Measurements from ENCODE around the gene ZSCAN9.

ZSCAN9 gene

GRCh38 chr6:28220257-28221133 lies 4.6 kb upstream of the ZSCAN9 start:
- Histone ChIP-seq H3K9ac (ENCODE audit: low read depth, low read length) (no peak overlapping the region), H3K4me2 (ENCODE audit: insufficient read depth, low read length) (no peak overlapping the region), H3K4me1 (ENCODE audit: insufficient read depth, low read length) (no peaks in the 10 kb centered on the region), H3K79me2 (ENCODE audit: insufficient read depth, low read length) (no peaks in the 10 kb centered on the region), H3K36me3 (ENCODE audit: insufficient read depth, low read length) (no peaks in the 10 kb centered on the region), H3K27ac (ENCODE audit: low read length) (no peak overlapping the region), H4K20me1 (ENCODE audit: insufficient read depth, low read length) (no peaks in the 10 kb centered on the region), H3K27me3 (ENCODE audit: insufficient read depth, low read length, poor library complexity) (peaks cover 12% of the 10 kb centered on the region), H2AFZ (ENCODE audit: low read depth, low read length) (no peak overlapping the region), H3K9me3 (ENCODE audit: insufficient read depth, low read length, severe bottlenecking) (no peaks in the 10 kb centered on the region), H3K4me3 (ENCODE audit: low read depth in 1 of 2, low read length in 2 of 2) (no peak overlapping the region)
- DNase-seq (no peak), ATAC-seq (ENCODE audit: insufficient read depth, low read depth) (no peak)
- TF ChIP-seq, protein P1, sequence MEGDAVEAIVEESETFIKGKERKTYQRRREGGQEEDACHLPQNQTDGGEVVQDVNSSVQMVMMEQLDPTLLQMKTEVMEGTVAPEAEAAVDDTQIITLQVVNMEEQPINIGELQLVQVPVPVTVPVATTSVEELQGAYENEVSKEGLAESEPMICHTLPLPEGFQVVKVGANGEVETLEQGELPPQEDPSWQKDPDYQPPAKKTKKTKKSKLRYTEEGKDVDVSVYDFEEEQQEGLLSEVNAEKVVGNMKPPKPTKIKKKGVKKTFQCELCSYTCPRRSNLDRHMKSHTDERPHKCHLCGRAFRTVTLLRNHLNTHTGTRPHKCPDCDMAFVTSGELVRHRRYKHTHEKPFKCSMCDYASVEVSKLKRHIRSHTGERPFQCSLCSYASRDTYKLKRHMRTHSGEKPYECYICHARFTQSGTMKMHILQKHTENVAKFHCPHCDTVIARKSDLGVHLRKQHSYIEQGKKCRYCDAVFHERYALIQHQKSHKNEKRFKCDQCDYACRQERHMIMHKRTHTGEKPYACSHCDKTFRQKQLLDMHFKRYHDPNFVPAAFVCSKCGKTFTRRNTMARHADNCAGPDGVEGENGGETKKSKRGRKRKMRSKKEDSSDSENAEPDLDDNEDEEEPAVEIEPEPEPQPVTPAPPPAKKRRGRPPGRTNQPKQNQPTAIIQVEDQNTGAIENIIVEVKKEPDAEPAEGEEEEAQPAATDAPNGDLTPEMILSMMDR (IDR thresholded peaks at IDR 0.05; ENCODE audit: borderline replicate concordance, extremely low read depth, low read length, poor library complexity, severe bottlenecking): no peak

DNA sequence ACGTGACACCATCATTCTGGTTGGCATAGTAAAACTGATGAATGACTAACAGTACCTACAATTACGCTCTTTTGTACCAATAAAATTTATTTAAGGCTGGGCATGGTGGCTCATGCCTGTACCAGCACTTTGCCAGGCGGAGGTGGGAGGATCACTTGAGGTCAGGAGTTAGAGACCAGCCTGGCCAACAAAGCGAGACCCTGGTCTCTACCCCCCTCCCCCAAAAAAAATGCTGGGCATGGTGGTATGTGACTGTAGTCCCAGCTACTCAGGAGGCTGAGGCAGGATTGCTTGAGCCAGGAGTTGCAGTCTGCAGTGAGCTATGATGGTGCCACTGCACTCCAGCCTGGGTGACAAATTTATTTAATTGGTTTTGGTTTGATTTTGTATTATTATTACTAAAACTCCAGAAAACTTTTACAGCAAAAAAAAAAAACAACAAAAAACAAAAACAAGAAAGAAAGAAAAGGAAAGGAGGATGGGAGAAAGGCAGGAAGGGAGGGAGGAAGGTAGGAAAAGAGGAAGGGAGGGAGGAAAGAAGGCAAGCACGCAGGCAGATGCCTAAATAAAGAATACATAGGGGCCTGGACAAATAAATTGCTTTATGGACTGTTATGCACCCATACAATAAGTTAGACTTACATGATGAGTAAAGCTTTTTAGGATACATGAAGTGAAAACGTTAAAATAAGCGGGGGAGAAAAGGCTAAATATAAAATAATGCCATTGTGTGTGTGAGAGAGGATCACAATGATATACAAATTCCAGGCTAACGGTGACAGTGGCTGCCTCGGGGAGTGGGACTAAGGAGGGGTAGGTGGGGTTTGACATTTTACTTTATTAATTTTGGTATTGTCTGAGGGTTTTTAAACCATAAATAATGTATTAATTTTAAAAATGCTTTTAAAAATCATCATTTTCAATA lies 682 bp upstream of the ZSCAN9 start:
- Histone ChIP-seq H3K9me3 (ENCODE audit: insufficient read depth, low read length, severe bottlenecking) (no peaks in the 10 kb centered on the region), H3K27ac (ENCODE audit: low read length) (no peak overlapping the region), H3K36me3 (ENCODE audit: insufficient read depth, low read length) (no peaks in the 10 kb centered on the region), H4K20me1 (ENCODE audit: insufficient read depth, low read length) (no peaks in the 10 kb centered on the region), H3K4me1 (ENCODE audit: insufficient read depth, low read length) (peaks cover 8% of the 10 kb centered on the region), H3K4me2 (ENCODE audit: insufficient read depth, low read length) (no peak overlapping the region), H3K4me3 (ENCODE audit: low read depth in 1 of 2, low read length in 2 of 2) (no peak overlapping the region), H3K79me2 (ENCODE audit: insufficient read depth, low read length) (no peaks in the 10 kb centered on the region), H3K27me3 (ENCODE audit: insufficient read depth, low read length, poor library complexity) (peaks cover 30% of the 10 kb centered on the region), H3K9ac (ENCODE audit: low read depth, low read length) (no peak overlapping the region), H2AFZ (ENCODE audit: low read depth, low read length) (no peak overlapping the region)
- no peak for ATAC-seq (ENCODE audit: insufficient read depth, low read depth)
- TF ChIP-seq EZH2 (IDR thresholded peaks at IDR 0.05; ENCODE audit: borderline replicate concordance, low read depth, low read length, severe bottlenecking): no peak
- TF ChIP-seq, protein P1 (IDR thresholded peaks at IDR 0.05; ENCODE audit: borderline replicate concordance, extremely low read depth, low read length, poor library complexity, severe bottlenecking): no peak
- DNase-seq: no peak

GRCh38 chr6:28226460-28226859 lies 1.4 kb downstream of the ZSCAN9 start:
- no peak overlapping the region for H2AFZ ChIP-seq (ENCODE audit: low read depth, low read length)
- ATAC-seq (ENCODE audit: insufficient read depth, low read depth) (no peak), DNase-seq (no peak)
- H3K4me2 ChIP-seq (ENCODE audit: insufficient read depth, low read length): no peak overlapping the region
- no peaks in the 10 kb centered on the region for H3K79me2 ChIP-seq (ENCODE audit: insufficient read depth, low read length)
- H3K27me3 ChIP-seq (ENCODE audit: insufficient read depth, low read length, poor library complexity): peaks cover 28% of the 10 kb centered on the region
- H3K4me3 ChIP-seq (ENCODE audit: low read depth in 1 of 2, low read length in 2 of 2): no peak overlapping the region
- no peaks in the 10 kb centered on the region for H3K36me3 ChIP-seq (ENCODE audit: insufficient read depth, low read length)
- H3K27ac ChIP-seq (ENCODE audit: low read length): no peak overlapping the region
- peaks cover 8% of the 10 kb centered on the region for H3K4me1 ChIP-seq (ENCODE audit: insufficient read depth, low read length)
- H4K20me1 ChIP-seq (ENCODE audit: insufficient read depth, low read length): no peaks in the 10 kb centered on the region
- no peaks in the 10 kb centered on the region for H3K9me3 ChIP-seq (ENCODE audit: insufficient read depth, low read length, severe bottlenecking)
- H3K9ac ChIP-seq (ENCODE audit: low read depth, low read length): no peak overlapping the region
- no peak for TF ChIP-seq EZH2 (IDR thresholded peaks at IDR 0.05; ENCODE audit: borderline replicate concordance, low read depth, low read length, severe bottlenecking)
- TF ChIP-seq, protein P1 (IDR thresholded peaks at IDR 0.05; ENCODE audit: borderline replicate concordance, extremely low read depth, low read length, poor library complexity, severe bottlenecking): no peak

Measured in DND-41 (cell line).